Stomach smooth muscle (tissue), 2 donors: ENCODE results near the gene VPS11.
"Not testable (repeated sequence)": the region's sequence is repeated elsewhere in the genome, so short reads cannot be mapped to it uniquely, and the experiment has no call there.

ENCODE experiments used
- H3K27ac ChIP-seq: one replicate; pipeline ENCODE4 v1.7.0; 2013; ENCODE audit warnings: mild to moderate bottlenecking, low read length, inconsistent platforms
- H3K27me3 ChIP-seq, 2 donors: one replicate each; pipeline ENCODE4 v1.7.0; 2013; ENCODE audit warnings: low read length in 2 of 2; ENCODE audit not compliant: insufficient read depth in 2 of 2, control insufficient read depth in 1 of 2
- H3K36me3 ChIP-seq, 2 donors: one replicate each; pipeline ENCODE4 v1.7.0; 2013; ENCODE audit warnings: low read length in 2 of 2; ENCODE audit not compliant: control insufficient read depth in 2 of 2, insufficient read depth in 2 of 2
- H3K4me1 ChIP-seq: one replicate; pipeline ENCODE4 v1.7.0; 2013; ENCODE audit warnings: low read length; ENCODE audit not compliant: control insufficient read depth, insufficient read depth
- H3K4me3 ChIP-seq, 2 donors: one replicate each; pipeline ENCODE4 v1.7.0; 2013; ENCODE audit warnings: low read length in 2 of 2
- H3K9ac ChIP-seq, 2 donors: one replicate each; pipeline ENCODE4 v1.7.0; 2013; ENCODE audit warnings: low read length in 2 of 2, mild to moderate bottlenecking in 1 of 2
- H3K9me3 ChIP-seq, 2 donors: one replicate each; pipeline ENCODE4 v1.7.0; 2013; ENCODE audit warnings: low read length in 2 of 2; ENCODE audit not compliant: control insufficient read depth in 2 of 2
- donor health status: healthy.
- donor health status: Pancreatic carcinoma.

The VPS11 gene

GRCh38 chr11:119092880-119093842 is 25.5 kb downstream of the VPS11 start:
- H3K4me1 ChIP-seq = peaks cover 31% of the 10 kb centered on the region
- H3K9me3 ChIP-seq = no peaks in the 10 kb centered on the region
- H3K27ac ChIP-seq = peak overlapping the region; percentile 88
- H3K4me3 ChIP-seq = peak overlapping the region; percentile 84 to 91
- no peaks in the 10 kb centered on the region for H3K27me3 ChIP-seq
- H3K9ac ChIP-seq = peak overlapping the region; percentile 69 to 88
- H3K36me3 ChIP-seq = peaks cover 24 to 28% of the 10 kb centered on the region in 2 donors

GRCh38 chr11:119093942-119094815 is 26.6 kb downstream of the VPS11 start:
- Histone ChIP-seq H3K9ac (peak overlapping the region; percentile 69 to 88), H3K4me3 (peak overlapping the region; percentile 84 to 91), H3K27ac (peak overlapping the region; percentile 88), H3K27me3 (no peaks in the 10 kb centered on the region), H3K36me3 (peaks cover 25 to 33% of the 10 kb centered on the region in 2 donors), H3K9me3 (no peaks in the 10 kb centered on the region), H3K4me1 (peaks cover 31% of the 10 kb centered on the region)

DNA sequence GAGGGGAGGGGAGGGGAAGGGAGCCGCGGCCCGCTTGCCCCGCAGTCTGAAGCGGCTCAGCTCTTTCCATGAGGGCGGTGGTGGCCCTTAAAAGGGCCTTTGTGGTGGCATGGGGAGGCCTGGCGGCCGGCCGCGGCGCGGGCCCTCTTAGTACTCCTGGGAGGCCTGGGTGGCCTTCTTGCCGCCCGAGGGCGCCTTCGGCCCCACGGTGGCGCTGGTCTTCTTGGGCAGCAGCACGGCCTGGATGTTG is 27.1 kb downstream of the VPS11 start:
- peaks cover 31% of the 10 kb centered on the region for H3K4me1 ChIP-seq
- peak overlapping the region; percentile 84 to 91 for H3K4me3 ChIP-seq
- H3K27ac ChIP-seq = peak overlapping the region; percentile 88
- no peaks in the 10 kb centered on the region for H3K9me3 ChIP-seq
- peaks cover 25 to 33% of the 10 kb centered on the region in 2 donors for H3K36me3 ChIP-seq
- H3K9ac ChIP-seq = peak overlapping the region; percentile 69 to 74
- H3K27me3 ChIP-seq = no peaks in the 10 kb centered on the region

- Histone ChIP-seq H3K9me3 (no peaks in the 10 kb centered on the region), H3K27me3 (no peaks in the 10 kb centered on the region), H3K4me1 (peaks cover 34% of the 10 kb centered on the region), H3K9ac (peak overlapping the region; percentile 69 to 74), H3K4me3 (peak overlapping the region; percentile 84 to 91), H3K36me3 (peaks cover 25 to 33% of the 10 kb centered on the region in 2 donors), H3K27ac (peak overlapping the region; percentile 88)
Measured at GRCh38 chr11:119095066-119095880, 27.7 kb downstream of the VPS11 start.

DNA sequence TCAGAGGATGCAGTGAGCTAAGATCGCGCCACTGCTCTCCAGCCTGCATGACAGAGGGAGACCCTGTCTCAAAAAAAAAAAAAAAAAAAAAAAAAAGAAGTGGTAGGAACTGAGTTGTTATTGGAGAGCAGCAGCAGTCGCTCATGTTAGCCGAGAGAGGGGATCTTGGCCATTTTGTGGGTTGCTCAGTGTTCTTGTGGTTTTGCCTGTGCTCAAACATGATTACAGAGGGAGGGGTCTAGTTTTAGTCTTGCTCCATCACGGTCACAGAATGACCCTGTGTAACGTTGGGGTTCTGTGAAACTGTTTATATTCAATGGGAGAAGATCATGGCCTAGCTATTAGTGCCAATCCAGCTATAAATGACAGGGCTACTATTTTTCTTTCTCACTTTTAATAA is 32.1 kb downstream of the VPS11 start:
- Histone ChIP-seq H3K36me3 (peaks cover 19 to 23% of the 10 kb centered on the region in 2 donors), H3K9me3 (no peaks in the 10 kb centered on the region), H3K4me1 (peaks cover 29% of the 10 kb centered on the region), H3K27me3 (no peaks in the 10 kb centered on the region), H3K27ac (no peak overlapping the region), H3K4me3 (no peak overlapping the region), H3K9ac (no peak overlapping the region)

DNA sequence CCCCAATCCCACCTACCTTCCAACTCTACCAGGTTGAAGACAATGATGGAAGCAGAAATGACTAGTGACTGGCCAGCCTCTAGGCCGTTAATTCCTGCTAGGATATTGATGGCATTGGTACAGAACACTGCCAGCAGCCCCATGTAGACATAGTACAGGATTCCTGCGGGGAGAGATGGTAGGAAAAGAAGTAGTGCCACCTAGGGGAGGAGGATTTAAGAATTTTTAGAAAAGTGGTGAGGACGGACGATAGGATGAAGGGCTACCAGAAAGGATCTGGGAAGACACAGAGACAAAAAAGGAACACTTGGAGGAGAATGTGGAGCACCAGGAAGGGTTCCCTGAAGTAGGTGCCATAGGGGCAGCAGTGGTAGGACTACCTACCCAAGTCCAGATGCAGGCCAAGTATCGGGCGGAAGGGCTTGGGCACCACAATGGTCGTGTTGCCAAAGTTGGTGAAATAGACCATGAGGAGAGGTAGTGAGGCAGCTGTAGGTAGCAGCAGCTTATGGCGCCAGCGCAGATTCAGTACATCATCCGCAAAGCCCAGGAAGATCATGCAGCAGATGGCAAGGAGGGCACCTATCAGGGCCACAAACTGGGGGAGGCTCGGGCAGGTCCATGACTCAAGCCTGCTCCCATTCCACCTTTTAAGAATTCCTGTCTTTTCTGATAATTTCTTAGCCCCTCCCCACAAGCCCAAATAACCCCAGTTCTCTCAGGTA is 32.8 kb downstream of the VPS11 start:
- peaks cover 29% of the 10 kb centered on the region for H3K4me1 ChIP-seq
- peak overlapping the region; percentile 89 to 90 for H3K4me3 ChIP-seq
- H3K9ac ChIP-seq = peak overlapping the region; percentile 90 to 93
- peaks cover 19 to 23% of the 10 kb centered on the region in 2 donors for H3K36me3 ChIP-seq
- H3K27ac ChIP-seq = no peak overlapping the region
- H3K27me3 ChIP-seq = no peaks in the 10 kb centered on the region
- H3K9me3 ChIP-seq = no peaks in the 10 kb centered on the region

DNA sequence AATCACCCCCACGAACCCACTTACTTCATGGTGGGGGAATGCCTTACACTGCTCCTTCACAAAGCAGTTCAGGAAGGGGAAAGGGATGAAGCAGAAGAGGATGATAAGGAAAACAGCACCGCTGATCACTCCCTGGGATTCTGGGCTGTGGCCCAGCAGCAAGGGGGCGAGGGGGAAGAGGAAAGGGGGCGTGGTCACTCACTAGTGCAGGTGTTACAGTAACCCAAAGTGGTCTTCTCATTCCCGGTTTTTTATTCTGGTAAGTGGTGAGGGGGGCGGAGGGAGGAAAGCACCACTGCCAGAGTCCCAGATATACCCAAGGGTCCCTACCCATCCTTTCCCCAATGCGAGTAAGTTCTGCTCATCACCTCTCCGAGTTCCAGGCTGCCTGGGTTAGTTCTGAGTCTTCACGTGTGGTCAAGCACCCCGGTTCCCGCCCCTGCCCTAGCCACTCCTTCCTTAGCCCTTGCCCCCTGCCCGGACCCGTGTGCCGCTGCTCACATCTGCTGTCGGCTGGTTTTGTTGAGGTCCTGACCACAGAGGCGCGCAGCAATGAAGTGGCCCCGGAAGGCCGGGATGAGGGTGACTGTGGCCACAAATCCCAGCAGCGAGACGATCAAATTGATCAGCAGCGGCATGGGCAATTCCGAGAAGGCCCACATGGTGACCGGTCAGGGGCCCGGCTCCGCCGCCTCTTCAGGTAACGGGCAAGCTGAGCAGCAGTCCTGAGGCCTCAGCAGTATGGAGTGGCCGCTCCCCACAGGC is 33.6 kb downstream of the VPS11 start:
- no peaks in the 10 kb centered on the region for H3K27me3 ChIP-seq
- peaks cover 19 to 23% of the 10 kb centered on the region in 2 donors for H3K36me3 ChIP-seq
- peak overlapping the region; percentile 90 to 93 for H3K9ac ChIP-seq

DNA sequence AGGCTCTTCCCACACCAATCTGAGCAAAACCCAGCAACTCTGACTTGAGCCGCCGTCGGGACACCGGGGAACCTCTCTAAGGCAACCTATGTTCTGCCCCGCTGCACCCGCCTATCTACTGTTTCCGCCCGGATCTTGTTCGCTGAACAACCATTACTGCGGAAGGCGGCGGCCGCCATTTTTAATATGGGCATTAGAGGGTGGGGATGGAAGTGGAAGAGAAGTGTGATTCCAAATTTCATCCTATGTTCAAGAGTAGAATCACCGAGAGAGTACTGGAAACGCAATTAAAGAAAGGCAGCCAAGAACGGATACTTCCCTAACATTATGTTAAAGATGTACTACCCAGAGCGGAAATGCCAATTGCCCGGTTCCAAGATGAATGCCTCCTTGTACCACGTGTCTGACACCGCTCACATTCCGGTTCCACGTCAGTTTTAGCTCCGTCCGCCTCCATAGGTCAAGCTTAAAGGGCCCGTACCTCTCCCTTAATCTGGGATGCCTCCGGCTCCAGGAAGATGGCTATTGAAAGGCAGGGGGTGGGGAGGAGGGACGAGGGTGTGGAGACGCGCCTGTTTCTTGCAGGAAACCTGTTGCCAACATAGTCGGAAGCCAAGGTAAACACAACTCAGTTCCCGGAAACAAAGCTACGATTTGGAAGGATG is 34.3 kb downstream of the VPS11 start, which contains the start of gene DPAGT1:
DPAGT1 (minus strand) TSS at position 95 of the 665 bp plus-strand sequence. CDS start 198 bp downstream, outside the sequence.
- Histone ChIP-seq H3K27ac (peak within 1 kb of the TSS; percentile 93), H3K27me3 (no peaks in the 10 kb centered on the region), H3K4me1 (peaks cover 31% of the 10 kb centered on the region), H3K36me3 (peaks cover 14 to 17% of the 10 kb centered on the region in 2 donors), H3K9ac (peak within 1 kb of the TSS; percentile 90 to 93), H3K9me3 (no peaks in the 10 kb centered on the region), H3K4me3 (peak within 1 kb of the TSS; percentile 89 to 90)

More for the DNA sequence above, 33.6 kb downstream of the VPS11 start:
- H3K9me3 ChIP-seq = no peaks in the 10 kb centered on the region
- peaks cover 24% of the 10 kb centered on the region for H3K4me1 ChIP-seq
- peak overlapping the region; percentile 89 to 90 for H3K4me3 ChIP-seq
- H3K27ac ChIP-seq = peak overlapping the region; percentile 93

GRCh38 chr11:119103161-119103664 is 35.6 kb downstream of the VPS11 start:
- not testable (repeated sequence) for H3K9me3 ChIP-seq, H3K27me3 ChIP-seq, H3K36me3 ChIP-seq, H3K9ac ChIP-seq
- peak overlapping the region; percentile 26 to 90 for H3K4me3 ChIP-seq
- H3K4me1 ChIP-seq = peaks cover 35% of the 10 kb centered on the region
- H3K27ac ChIP-seq = peak overlapping the region; percentile 93
